A549 (cell line): ENCODE measurements around the gene TMEM255A.

Experiments used
- BHLHE40 ChIP-seq: IDR thresholded peaks from 2 replicates; pipeline ENCODE4 v1.6.1; 2012; ENCODE audit warnings: low read depth, low read length, inconsistent platforms
- CEBPB ChIP-seq, 2 experiments: fragments of >200 bp in 1 of 2; sonication (Bioruptor Twin) in 1 of 2; formaldehyde crosslinking in 1 of 2; IDR thresholded peaks; 2 replicates each; pipeline ENCODE4 v1.6.1; 2012 to 2016
- CTCF ChIP-seq: fragments of >200 bp; sonication (Bioruptor Twin); formaldehyde crosslinking; IDR thresholded peaks from 3 replicates; pipeline ENCODE4 v1.5.1; 2016
- EP300 ChIP-seq, 2 experiments: fragments of >200 bp; sonication (Bioruptor Twin); formaldehyde crosslinking; IDR thresholded peaks; 2 replicates in 1 of 2; 3 replicates in 1 of 2; pipeline ENCODE4 v1.6.1; 2016 to 2017
- MAX ChIP-seq: IDR thresholded peaks from 2 replicates; pipeline ENCODE4 v1.6.1; 2012
- MAZ ChIP-seq: fragments of 150-350 bp; IDR thresholded peaks from 2 replicates; pipeline ENCODE4 v1.6.1; 2014; ENCODE audit warnings: antibody characterized with exemption, low read depth, low read length, borderline replicate concordance
- PBX3 ChIP-seq: IDR thresholded peaks from 2 replicates; pipeline ENCODE4 v1.6.1; 2012
- RAD21 ChIP-seq, 2 experiments: fragments of >200 bp in 1 of 2; sonication (Bioruptor Twin) in 1 of 2; formaldehyde crosslinking in 1 of 2; IDR thresholded peaks in 1 of 2; conservative IDR thresholded peaks in 1 of 2; 2 replicates in 1 of 2; 3 replicates in 1 of 2; pipeline ENCODE4 v1.6.1; 2012 to 2018; ENCODE audit warnings: inconsistent platforms in 1 of 2
- USF2 ChIP-seq: fragments of 450-650 bp; IDR thresholded peaks from 2 replicates; pipeline ENCODE4 v1.6.1; 2014; ENCODE audit warnings: antibody characterized with exemption

GRCh38 chrX:120223374-120223773 lies 87.9 kb downstream of the TMEM255A start:
- no peak for TF ChIP-seq CTCF
- no peak for TF ChIP-seq EP300 (IDR thresholded peaks at IDR 0.05)
- no peak for TF ChIP-seq BHLHE40
- no peak for TF ChIP-seq MAX
- TF ChIP-seq RAD21 (conservative IDR thresholded peaks at IDR 0.05 in 1 of 2, IDR thresholded peaks at IDR 0.05 in 1 of 2), result no peak
- no peak for TF ChIP-seq USF2
- TF ChIP-seq MAZ, result no peak
- TF ChIP-seq CEBPB (IDR thresholded peaks at IDR 0.05), result no peak
- TF ChIP-seq PBX3, result no peak
